OCI-LY7 (cell line): ENCODE data around the gene SLC27A5. TPM values are rescaled to one million over a fixed set of nuclear protein-coding genes. Genes with fewer than 3 reads are reported as not detected.

Experiments
- BruUV-seq: library from RNA; stranded (reverse); fragments of 400-500 nt; replicated peaks from 2 replicates; lab custom pipeline; 2021; lab: Mats Ljungman, UMichigan
- CTCF ChIA-PET: fragments of 300-600 bp; sonication (Branson Sonifier 250); formaldehyde crosslinking; loops from one replicate; lab custom pipeline; 2022; ENCODE audit warnings: antibody characterized with exemption; ENCODE audit not compliant: unreplicated experiment; lab: Charles Lee
- POLR2A ChIA-PET: fragments of 300-600 bp; sonication (Branson Sonifier 250); formaldehyde crosslinking; loops from one replicate; lab custom pipeline; 2022; ENCODE audit warnings: antibody characterized with exemption; lab: Charles Lee
- DNase-seq: peaks from one replicate; pipeline ENCODE4 v3.0.0-alpha.2; 2015; ENCODE audit warnings: low spot score
- H2AFZ ChIP-seq: fragments of 200-600 bp; sonication (generic), shearing (Covaris generic); 2 replicates; pipeline ENCODE4 v1.6.1; 2014; ENCODE audit warnings: mild to moderate bottlenecking, antibody characterized with exemption, low read length, moderate library complexity
- H3K27ac ChIP-seq: fragments of 200-600 bp; sonication (generic); 2 replicates; pipeline ENCODE4 v1.5.1; 2014; ENCODE audit warnings: mixed run types, low read depth, mild to moderate bottlenecking, moderate library complexity, low read length, inconsistent platforms; ENCODE audit not compliant: poor library complexity, severe bottlenecking
- H3K36me3 ChIP-seq: fragments of 200-600 bp; sonication (generic); 2 replicates; pipeline ENCODE4 v1.6.1; 2014; ENCODE audit warnings: mild to moderate bottlenecking, antibody characterized with exemption, low read length, moderate library complexity, mixed read lengths; ENCODE audit not compliant: insufficient read depth
- H3K4me1 ChIP-seq: fragments of 200-600 bp; sonication (generic); 2 replicates; pipeline ENCODE4 v1.5.1; 2014; ENCODE audit warnings: mild to moderate bottlenecking, low read length; ENCODE audit not compliant: insufficient read depth, poor library complexity, severe bottlenecking
- H3K4me2 ChIP-seq: fragments of 200-600 bp; sonication (generic); 2 replicates; pipeline ENCODE4 v1.6.1; 2014; ENCODE audit warnings: mild to moderate bottlenecking, low read length
- H3K4me3 ChIP-seq: fragments of 200-600 bp; sonication (generic); 2 replicates; pipeline ENCODE4 v1.5.1; 2014; ENCODE audit warnings: mild to moderate bottlenecking, low read depth, low read length; ENCODE audit not compliant: poor library complexity, severe bottlenecking
- H3K79me2 ChIP-seq: fragments of 200-600 bp; sonication (generic); 2 replicates; pipeline ENCODE4 v1.6.1; 2016; ENCODE audit warnings: low read depth, mild to moderate bottlenecking, low read length, moderate library complexity, mixed read lengths; ENCODE audit not compliant: insufficient read depth
- H3K9me2 ChIP-seq: fragments of 200-600 bp; sonication (generic); 2 replicates; pipeline ENCODE4 v1.6.1; 2016; ENCODE audit warnings: mild to moderate bottlenecking, low read length, mixed read lengths; ENCODE audit not compliant: insufficient read depth
- H3K9me3 ChIP-seq: fragments of 200-600 bp; sonication (generic); 2 replicates; pipeline ENCODE4 v1.6.1; 2014; ENCODE audit warnings: mild to moderate bottlenecking, mixed run types, low read length, mixed read lengths
- H4K20me1 ChIP-seq: fragments of 200-600 bp; sonication (generic); 2 replicates; pipeline ENCODE4 v1.6.1; 2014; ENCODE audit warnings: mild to moderate bottlenecking, antibody characterized with exemption, low read length, moderate library complexity, mixed read lengths; ENCODE audit not compliant: insufficient read depth
- CTCF ChIP-seq: fragments of 200-600 bp; sonication (generic); conservative IDR thresholded peaks from 2 replicates; pipeline ENCODE4 v1.5.1; 2014; ENCODE audit warnings: mild to moderate bottlenecking, antibody characterized with exemption, low read length, moderate library complexity, mixed read lengths
- EZH2phosphoT487 ChIP-seq: fragments of 200-600 bp; sonication (generic); IDR thresholded peaks from 2 replicates; pipeline ENCODE4 v1.6.1; 2018; ENCODE audit warnings: low read depth, borderline replicate concordance, mild to moderate bottlenecking, mixed run types, antibody characterized with exemption, low read length, moderate library complexity, mixed read lengths
- intact Hi-C: fragments of 100-400 bp; cut with micrococcal nuclease; formaldehyde crosslinking; loops from one replicate; pipeline ENCODE4 v1.10.0; 2022; ENCODE audit not compliant: unreplicated experiment
- total RNA-seq, 2 experiments: library from RNA; depleted of rRNA in 1 of 2; stranded (reverse); fragments of >200 nt in 1 of 2; shearing (Covaris generic) in 1 of 2; gene quantifications; 2 replicates each; pipeline ENCODE4 v1.2.3, GENCODE V29; 2014 to 2022

Gene SLC27A5
- total RNA-seq, 2 experiments from 2014 or later: 28.0 to 29.8 TPM

DNA sequence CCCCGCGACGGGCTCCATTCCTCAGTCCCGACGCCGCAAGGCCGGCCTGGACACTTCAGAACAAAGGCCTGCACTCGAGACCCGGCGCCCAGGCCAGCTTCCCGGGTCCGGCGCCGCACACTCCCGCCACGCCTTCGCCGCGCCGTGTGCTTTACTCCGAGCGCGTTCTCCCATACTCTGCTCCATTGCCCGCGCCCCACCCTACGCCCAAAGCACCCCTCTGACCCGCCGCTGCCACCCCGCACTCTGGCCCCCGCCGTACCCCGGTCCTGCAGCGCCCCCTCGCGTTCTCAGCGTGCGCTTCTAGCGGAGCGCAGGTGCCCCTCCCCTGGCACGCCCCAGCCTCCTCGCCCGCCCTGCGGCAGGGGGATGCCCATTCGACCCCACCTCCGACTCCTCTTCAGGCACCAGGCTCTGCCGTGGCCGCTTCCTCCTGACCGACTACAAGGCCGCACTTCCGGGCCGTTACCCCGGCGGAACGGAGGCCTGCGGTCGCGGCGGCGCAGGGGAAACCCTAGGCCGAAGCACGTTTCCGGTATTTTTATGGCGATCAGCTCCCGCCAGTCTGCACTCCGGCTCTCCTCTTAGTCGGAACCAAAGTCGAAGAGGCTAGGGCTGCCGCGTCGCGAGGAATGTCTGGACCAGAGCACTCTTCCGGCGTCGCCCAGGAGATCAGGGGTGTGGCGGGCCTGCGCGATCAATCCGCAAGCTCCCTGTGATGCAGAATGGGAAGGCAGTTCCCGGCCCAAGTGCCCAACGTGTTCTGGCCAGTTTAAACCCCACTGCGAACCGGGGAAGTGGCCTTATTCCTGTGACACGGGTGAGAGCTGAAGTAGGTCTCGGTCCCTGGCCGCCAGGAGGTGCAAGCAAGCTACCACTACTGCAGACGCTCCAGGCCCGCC lies 7.8 kb upstream of the SLC27A5 start, which contains the start of gene ZBTB45:
ZBTB45 (minus strand) TSS at position 456 of the 902 bp plus-strand sequence. CDS start 2,137 bp downstream, outside the sequence.
- POLR2A ChIA-PET: interaction anchor here (0.7 to 2.7 kb wide), 6 partner anchors 12 to 193 kb away, joined by 3 to 14 read pairs (median 3); partner anchors contain the start of genes TRIM28 and ZSCAN22
- Histone ChIP-seq H3K79me2 (peaks cover 11% of the 10 kb centered on the region; the same call in 1 of the 2 replicates), H3K9me2 (no peaks in the 10 kb centered on the region), H3K4me2 (peak within 1 kb of the TSS; percentile 95), H3K36me3 (peaks cover 15% of the 10 kb centered on the region), H3K9me3 (no peaks in the 10 kb centered on the region), H3K4me3 (peak within 1 kb of the TSS; percentile 87), H3K4me1 (peaks cover 14% of the 10 kb centered on the region), H2AFZ (peak within 1 kb of the TSS; percentile 86), H3K27ac (peak within 1 kb of the TSS; percentile 80), H4K20me1 (no peaks in the 10 kb centered on the region)
- BruUV-seq: no TSS peak
- intact Hi-C loops: loop anchor here (1.0 to 5.0 kb wide), 6 partner anchors 25 to 337 kb away; partner anchors contain the start of genes TRIM28, ZNF274, ZNF324B and ZNF497
- peak; percentile 98 for DNase-seq
- TF ChIP-seq EZH2phosphoT487 (no peak), CTCF (peak; percentile 77)
- CTCF ChIA-PET: interaction anchor here (0.7 to 1.5 kb wide), 3 partner anchors 24 to 37 kb away, joined by 3 to 7 read pairs (median 3); partner anchors contain the start of gene TRIM28

DNA sequence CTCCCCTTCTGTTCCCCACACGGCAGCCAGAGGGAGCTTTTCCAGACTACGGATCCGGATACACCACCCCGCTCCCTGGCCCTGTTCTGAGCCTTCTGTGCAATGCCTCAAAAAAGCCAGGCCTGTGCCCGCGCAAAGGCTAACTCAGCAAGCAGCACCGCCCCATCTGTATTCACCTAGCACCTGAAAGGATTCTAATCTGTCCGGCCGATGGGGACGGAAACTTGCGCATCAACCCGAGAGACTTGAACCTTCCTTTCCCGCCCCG lies 7.2 kb upstream of the SLC27A5 start:
- Histone ChIP-seq H4K20me1 (no peaks in the 10 kb centered on the region), H3K36me3 (peaks cover 18% of the 10 kb centered on the region), H3K9me2 (no peaks in the 10 kb centered on the region), H3K4me2 (peak overlapping the region; percentile 95), H3K79me2 (peaks cover 11% of the 10 kb centered on the region; the same call in 1 of the 2 replicates), H3K27ac (peak overlapping the region; percentile 80), H3K9me3 (no peaks in the 10 kb centered on the region), H3K4me3 (peak overlapping the region; percentile 87), H3K4me1 (peaks cover 15% of the 10 kb centered on the region), H2AFZ (peak overlapping the region; percentile 86)
- intact Hi-C loops: loop anchor here (1.0 to 5.0 kb wide), 6 partner anchors 25 to 336 kb away; partner anchors contain the start of genes TRIM28, ZNF274, ZNF324B and ZNF497
- POLR2A ChIA-PET: interaction anchor here (2.6 kb wide), 1 partner anchor 61 kb away, joined by 11 read pairs; no protein-coding TSS in a partner anchor
- TF ChIP-seq EZH2phosphoT487: no peak
- no peak for TF ChIP-seq CTCF
- peak; percentile 76 for DNase-seq
- BruUV-seq: no TSS peak
- CTCF ChIA-PET: no interaction called here
